ENCODE results near the gene MRPL10.

The MRPL10 gene

DNA sequence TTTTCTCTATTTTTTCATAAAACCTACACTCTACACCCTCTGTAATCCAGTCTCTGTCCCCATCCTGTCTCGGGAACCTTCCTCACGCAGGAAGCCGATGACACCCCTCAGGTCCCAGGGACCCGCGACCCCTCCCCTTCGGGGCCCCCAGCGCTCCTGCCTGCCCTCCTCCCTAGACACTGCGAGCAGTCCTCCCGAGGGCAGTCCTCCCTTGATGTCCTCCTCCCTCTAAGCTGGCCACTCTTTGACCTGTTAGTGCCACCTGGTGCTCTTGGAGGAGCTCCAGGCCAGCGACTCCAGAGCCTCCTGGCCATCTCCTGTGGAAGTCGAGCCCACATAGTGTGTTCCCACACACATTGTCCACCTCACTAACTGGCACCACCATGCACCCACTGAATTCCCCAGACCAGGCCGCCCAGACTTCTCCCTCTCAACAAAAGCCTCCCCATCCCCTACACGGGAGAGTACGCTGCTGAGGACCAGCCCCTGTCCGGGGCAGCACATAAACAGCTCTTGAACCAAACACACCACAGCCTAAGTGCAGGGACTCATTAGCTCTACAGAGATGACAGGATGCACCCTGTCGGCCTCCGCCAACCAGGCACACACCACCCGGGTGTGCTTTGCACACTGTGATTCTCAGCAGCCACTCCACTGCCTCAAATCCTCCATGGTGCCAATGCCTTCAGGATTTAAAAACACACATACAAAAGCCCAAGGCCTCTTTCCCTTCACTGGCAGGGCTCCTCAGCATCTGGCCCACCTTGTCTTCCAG lies 19.0 kb downstream of the MRPL10 start:
- no peak for DNase-seq

DNA sequence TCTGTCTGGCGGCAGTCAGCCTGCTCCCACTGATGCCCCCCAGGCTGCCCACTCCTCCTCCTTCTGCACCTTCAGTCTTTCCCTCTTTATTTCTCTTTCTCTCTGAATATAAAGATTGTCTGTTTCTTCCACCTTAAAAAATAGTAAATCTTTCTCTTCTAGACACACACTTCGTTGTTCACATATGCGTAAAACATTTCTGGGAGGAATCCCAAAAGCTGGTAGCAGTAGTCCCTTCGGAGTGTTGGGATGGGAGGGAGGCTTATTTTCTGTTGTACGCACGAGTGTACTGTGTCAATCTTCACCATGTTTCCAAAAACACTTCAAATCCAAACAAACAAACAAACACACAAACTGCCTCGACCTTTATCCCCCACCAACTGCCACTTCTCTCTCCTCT lies 19.6 kb downstream of the MRPL10 start:
- DNase-seq = no peak

DNA sequence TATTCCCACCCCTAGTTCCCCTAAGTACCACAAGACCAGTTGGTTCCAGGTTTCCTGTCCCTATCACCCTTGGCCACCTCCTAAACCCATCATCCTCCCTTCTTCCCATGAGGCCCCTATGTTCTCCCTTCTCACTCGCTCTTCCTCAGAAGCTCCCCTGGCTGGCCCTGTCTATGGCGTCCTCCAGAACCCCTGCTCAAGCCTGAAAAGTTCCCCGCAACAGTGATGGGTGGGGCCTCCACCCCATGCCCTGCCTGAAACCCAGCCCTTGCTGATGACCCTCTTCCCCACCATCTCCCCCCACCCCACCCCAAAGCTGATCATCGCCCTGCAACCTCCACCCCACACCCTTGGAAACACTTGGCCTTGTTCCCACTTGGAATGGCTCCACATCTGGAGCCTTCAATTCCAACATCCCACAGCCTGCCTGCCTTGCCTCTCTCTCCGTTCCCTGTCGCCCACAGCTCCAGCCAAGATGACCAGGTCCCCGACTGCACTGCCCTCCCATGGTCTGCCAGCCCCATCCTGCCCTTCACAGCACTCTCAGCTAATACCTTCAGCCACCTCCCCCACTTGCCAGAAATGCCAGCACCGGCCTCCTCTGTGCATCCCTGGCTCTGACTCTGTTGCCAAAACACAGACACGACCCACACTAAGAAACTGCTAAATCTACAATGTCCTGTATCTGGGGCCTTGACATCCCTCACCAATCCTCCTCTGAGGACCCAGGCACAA lies 20.3 kb downstream of the MRPL10 start:
- no peak for DNase-seq

DNA sequence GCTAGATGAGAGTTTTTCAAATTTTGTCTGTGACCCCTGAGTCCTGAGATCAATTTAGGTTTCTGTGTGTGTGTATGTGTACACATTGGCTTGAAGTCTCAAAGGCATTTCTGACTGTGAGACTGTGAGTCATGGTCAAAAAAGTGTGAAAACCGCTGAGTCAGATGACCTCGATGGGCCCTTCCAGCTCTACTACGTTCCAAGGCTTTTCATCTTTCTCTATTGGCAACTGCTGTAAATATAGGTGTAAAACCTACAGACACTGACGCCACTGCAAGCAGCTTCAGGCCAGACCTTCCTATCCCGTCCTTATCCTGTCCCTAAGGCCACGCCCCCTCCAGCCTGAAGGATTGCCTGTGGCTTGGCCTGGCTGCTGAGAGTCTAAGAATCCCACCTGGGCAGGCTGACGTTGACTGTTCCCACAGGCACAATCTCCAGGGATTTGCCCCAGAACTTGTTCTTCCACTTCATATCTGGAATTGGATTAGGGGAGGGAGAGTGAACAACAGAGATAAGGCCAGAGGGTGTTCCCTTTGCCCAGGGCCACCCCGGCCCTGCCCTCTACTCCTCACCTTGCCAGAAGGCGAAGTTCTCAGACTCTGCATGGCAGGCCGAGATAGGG lies 21.0 kb downstream of the MRPL10 start:
- no peak for DNase-seq

DNA sequence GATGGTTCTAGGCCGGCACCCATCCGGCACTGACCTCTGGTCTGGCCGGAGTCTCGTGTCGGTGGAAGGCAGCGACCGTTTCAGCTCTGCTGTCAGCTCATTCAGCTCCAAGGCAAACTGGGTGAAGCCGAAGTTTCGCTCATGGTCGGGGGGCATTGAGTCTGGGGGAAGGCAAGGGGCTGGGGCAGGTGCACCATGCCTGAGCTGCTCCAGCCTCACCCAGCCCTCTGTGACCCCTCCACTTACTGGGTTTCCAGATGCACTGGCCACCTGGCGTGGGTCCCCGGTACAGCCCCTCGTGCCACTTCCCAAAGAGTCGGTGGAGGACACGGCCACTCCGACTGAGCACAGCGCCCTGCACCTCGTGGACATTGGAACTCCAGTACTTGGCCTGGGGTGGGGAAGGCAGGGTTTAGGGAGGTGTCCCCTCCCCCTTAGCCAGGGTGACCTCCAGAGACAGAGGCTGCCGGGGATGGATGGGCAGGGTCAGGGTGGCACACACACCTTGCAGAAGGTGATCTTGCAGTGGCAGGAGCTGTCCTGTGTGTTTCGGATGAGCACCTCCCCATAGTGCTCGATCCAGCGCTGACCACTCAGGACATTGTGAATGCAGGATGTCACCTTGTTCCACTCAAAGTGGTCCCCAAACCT lies 22.4 kb downstream of the MRPL10 start:
- DNase-seq = no peak

DNA sequence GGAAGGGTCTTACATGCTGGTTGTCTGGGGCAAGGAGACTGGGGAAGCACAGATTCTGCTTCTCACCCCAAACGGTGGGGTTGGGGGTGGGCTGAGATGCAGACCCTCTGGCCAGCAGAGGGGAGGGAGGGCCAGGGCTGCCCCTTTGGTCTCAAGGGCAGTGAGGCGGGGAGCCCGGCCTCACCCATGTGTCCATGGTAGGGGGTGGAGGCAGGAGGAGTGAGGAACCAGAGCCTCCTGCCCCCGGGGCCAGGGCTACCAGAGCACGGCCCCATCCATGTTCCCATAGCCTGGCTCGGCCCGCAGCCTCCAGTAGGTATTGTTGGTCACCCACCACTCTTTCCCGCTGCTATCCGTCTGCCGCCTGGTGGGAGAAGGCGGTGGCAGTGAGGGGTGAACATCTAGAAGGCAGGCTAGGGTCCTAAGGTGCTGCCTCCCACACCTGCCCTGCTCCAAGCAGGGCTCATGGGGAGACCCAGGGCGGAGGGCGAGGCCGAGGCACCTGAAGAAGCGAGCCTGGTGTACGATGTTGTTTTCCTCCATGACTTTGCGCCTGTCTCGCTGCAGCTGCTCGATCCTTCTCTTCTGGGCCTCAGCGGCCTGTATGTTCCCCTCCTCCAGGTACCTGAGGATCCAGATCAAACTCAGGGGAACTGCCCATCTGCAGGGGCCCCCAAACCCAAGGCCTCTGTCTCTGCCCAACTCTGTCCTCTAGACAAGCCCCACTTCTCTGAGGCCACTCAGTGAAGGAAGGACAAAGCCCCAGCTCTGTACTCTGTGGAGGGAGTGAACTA lies 23.1 kb downstream of the MRPL10 start:
- no peak for DNase-seq

DNA sequence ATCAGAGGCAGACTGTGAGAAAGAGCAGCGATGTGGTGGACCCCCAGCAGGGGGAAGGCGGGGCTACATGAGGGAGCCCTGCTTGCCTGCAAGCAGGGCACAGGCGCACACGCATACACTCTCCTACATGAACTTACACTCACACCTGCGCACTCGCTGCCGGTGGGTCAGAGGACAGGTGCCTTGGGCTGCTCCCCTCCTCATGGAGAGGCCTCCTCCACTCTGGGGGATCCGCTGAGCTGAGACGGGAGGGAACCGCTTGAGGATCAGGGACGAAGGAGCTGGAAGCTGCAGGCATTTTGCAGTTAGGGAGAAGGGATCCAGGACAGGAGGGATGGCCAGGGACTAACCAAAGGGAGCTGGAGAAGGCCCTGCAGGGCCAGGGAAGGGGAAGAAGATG lies 23.9 kb downstream of the MRPL10 start:
- DNase-seq = no peak

DNA sequence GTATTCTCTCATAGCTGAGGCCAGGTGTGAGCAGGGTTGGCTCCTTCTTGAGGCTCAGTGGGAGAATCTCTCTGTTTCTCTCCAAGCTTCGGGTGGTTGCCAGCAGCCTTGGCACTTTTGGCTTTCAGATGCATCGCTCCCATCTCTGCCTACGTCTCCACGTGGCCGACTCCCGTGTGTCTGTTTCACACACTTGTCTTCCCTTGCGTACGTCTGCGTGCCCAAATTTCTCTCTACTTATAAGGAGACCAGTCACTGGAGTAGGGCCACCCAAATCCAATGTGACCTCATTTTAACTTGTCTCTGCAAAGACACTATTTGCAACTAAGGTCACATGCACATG lies 24.5 kb downstream of the MRPL10 start:
- DNase-seq = no peak

DNA sequence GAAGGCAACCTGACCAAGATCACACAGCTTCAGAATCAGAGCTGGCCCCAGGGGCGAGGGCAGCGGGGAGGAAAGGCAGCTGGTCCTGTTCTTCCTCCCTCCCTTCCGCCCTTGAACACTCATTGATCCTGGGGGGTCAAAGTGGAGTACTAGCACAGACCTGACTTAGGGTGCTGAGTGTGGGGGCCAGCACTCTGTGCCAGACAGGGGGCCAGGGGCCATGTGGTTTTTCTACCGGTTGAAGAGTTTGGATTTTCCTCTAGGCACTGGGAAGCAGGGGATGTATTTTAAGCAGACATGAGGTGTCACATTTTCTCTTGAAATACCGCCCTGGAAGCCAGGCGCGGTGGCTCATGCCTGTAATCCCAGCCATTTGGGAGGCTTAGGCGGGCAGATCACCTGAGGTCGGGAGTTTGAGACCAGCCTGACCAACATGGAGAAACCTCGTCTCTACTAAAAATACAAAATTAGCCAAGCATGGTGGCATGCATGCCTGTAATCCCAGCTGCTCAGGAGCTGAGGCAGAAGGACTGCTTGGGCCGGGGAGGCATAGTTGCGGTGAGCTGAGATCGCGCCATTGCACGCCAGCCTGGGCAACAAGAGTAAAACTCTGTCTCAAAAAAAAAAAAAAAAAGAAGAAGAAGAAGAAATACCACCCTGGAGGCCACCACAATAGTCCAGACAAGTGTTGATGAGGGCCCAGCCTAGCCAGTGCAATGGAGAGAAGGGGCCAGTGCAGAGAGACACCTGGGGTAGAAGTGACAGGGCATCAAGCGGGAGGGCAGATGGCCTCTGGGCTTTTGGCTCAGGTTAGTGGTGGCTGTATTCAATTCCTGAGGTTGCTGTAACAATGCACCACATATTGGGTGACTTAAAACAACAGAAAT lies 25.1 kb downstream of the MRPL10 start:
- no peak for DNase-seq

DNA sequence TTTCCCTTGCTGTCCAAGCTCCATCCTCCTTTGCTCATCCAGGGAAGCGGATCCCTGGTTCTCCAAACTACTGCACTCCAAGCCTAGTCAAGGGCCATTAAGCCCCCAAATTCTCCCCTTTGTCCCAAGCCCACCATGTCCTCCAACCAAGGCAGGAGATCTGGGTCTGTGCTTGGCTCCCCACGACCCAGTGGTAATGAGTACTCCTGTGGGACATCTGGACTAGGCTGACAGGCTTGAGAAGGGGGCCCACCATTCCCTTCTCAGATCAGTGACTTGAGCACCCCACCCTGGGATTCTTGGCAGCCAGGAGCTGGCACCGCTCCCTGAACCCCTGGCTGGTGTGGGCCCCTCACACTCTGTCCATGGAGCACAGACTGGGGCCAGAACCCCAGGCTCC lies 26.9 kb downstream of the MRPL10 start:
- DNase-seq = no peak

DNA sequence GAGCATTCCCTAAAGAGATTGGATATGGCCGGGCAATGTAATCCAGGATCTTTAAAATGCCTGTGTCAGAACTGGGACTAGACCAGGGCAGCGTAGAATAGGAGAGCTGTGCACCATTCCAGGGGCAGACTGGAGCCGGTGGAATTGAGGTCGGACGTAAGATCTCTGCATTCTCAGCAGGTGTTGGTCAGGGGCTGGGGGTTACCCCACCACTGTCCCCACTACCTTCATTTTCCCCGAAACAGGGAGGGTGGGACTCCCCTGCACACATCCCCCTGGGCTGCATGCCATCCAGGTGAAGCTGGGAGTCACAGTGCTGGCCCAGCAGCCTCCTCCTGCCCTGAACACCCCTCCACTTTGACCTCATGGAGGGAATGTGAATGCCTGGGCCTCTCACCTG lies 27.6 kb downstream of the MRPL10 start:
- DNase-seq = no peak

DNA sequence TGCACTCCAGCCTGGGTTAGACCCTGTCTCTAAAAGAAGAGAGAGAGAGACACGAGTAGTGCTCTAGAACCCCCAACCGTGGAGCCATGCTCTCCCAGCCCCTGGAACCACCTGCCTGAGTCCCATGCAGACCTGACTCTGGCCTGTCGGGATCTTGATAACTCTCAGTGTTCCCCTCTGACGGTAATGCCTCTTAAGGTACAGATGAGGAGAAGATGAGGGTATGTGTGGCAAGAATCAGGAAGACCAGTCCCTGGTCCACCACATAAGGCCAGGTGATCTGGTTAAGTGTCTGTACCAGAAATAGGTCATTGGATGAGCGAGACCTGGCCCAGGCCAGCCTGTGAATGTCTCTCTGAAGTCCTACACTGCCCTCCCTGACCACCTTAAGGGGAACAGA lies 28.1 kb downstream of the MRPL10 start:
- no peak for DNase-seq

DNA sequence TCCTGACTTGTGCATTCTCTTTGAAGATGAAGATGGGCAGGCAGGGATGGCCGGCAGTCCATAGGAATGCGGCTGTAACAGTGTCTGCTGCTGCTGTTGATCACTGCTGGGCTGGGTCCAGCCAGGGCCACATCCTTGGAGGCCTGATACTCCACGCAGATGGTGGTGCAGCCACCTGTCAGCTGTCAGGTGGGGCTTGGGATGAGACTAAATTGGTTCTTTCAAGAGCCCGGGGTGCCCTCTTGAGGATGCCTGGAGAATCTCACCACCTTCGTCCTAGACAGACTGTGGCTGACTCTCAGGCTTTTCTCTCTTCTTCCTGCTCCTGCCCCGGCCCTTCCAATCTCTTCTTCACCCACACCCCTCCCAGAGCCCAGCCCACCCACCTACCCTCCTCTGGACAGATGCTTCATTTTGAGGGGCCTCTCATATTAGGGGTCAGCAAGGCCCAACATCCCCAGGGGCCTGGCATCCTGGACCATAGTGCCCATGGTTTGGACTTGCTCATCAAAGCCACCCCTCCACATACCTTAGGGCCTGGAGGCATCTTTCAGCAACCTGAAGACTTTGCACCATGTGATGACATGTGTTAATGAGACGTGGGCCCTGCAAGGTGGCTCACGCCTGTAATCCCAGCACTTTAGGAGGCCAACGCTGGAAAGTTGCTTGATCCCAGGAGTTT lies 28.9 kb downstream of the MRPL10 start:
- peak; percentile 13 to 38 for DNase-seq

DNA sequence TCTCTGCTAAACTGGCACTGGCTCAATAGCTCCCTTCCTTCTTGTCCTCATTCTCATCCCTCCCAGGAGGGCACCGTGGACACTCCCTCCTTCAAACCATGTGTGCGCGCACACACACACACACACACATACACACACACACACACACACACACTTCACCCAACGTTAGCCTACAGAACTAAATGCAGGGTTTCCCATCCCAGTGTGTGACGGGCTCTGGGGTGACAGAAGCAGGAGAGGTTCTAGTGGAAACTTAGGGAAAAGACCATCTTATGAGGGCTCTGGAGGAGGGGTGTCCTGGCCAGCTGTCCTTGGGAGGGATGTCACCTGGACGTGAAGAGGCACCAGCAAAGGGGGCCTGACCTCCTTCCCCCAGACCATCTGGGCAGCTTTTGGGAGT lies 29.4 kb downstream of the MRPL10 start:
- DNase-seq = no peak

DNA sequence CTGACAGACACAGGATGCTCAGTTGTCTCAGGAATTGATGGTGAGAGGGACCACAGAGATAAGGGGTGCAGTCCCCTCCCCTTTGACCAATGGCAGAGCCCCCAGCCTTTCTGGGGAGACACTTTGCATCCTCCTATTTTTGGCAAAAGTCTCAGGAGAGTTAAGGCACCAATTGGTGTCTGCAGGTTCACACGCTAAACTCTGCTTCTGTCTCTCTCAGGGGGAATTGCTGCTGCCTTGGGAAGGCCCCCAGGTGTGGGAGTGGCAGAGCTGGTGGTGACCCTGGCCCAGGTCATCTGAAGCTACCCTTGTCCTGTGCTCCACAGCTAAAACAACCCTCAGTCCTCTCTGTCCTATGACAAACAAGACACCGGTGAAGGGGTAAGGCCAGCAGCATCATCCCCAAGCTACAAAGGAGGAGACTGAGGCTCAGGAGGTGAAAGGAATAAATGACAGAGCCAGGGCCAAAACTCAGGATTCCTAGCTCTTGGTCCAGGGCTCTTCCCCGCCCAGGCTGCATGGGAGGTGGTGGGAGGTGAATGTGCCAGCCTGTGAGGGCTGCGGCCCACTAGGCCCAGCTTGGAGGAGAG lies 30.1 kb downstream of the MRPL10 start:
- no peak for DNase-seq

DNA sequence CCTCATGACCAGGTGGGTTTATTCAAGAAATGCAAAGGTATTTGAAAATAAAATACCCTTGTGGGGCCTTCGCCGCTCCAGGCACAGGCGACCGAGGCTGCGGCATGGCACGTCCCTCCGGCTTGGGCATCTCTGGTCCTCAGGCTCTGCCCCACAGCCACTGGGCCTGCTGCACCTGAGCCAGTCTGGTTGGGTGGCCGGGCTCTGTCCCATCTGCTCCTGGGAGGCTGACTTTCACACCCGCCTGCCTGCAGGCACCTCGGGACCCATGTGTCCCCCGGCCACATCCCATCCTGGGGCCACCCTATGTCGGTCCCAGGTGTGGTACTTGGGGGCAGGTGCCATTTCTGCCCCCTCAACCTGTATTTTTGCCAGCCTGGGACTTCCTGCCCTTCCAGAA lies 30.7 kb downstream of the MRPL10 start:
- no peak for DNase-seq

DNA sequence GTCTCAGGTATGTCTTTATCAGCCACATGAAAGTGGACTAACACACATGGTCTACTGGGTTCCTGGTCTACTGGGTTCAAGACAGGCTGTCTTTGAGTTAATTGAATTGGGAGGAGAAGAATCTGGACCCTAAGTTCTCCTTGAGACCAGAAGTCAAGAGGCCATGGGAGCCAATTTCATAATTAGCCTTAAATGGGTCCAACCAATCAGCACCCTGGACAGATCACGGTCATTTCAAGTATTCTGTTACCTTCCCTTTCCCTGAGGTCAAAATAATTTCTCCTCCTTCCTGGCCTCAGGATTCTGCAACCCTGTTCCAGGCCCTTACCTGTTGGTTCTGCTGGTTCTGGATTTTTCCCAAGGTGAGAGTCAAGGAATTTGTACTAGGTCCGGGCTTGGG lies 33.5 kb downstream of the MRPL10 start:
- no peak for DNase-seq

DNA sequence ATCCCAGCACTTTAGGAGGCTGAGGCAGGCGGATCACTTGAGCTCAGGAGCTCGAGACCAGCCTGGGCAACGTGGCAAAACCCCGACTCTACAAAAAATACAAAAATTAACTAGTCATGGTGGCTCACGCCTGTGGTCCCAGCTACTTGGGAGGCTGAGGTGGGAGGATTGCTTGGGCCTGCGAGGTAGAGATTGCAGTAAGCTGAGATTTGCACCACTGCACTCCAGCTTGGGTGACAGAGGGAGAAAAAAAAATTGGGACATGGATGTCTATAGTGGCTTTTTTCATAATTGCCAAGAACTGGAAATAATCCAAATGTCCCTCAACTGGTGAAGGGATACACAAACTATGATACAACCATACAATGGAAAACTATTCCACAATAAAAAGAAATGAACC lies 38.4 kb downstream of the MRPL10 start:
- no peak for DNase-seq

DNA sequence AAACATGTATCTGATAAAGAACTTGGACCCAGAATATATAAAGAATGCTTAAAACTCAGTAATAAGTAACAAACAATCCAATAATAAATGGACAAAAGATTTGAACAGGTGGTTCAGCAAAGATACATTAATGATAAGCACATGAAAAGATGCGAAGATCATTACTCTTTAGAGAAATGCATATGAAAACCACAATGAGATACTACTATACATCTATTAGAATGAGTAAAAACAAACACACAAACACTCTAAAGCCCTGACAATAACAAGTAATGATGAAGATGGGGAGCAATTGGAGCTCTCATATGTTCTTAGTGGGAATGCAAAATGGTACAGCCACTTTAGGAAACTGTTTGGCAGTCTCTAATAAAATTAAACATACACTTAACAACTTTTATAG lies 38.9 kb downstream of the MRPL10 start:
- DNase-seq = no peak

DNA sequence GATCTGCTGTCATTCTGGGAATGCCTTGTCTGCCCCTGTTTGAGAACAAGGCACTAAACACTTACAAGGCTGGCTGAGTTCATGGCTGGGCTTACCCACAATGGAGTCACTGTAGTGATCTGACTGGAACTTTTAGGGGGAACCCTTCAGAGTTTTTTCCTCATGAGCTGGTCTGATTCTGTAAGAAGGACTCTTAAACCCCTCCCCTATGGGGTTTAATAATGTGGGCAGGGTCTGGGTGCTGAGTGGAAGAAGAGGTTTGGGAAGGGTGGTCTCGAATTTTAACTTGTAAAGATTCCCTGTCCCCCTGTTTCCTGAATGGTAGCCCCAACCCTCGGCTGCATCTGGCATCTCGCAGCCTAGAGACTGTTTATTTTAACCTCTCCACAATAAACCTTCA lies 40.3 kb downstream of the MRPL10 start:
- DNase-seq = no peak
